ENCODE results near the gene FBXO11.

Gene FBXO11

DNA sequence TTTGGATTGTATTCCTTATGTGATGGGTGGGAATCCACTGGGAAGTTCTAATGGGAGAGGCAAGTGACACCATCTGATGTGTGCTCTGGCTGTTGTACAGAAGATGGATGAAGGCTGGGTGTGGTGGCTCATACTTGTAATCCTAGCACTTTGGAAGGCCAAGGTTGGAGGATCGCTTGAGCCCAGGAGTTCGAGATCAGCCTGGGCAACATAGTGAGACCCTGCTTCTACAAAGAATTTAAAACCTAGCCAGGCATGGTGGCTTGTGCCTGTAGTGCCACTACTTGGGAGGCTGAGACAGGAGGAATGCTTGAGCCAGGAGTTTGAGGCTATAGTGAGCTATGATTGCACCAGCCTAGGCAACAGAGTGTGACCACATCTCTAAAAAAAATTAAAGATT, 134.0 kb downstream of the FBXO11 start (continued):
- no peak for TF ChIP-seq ZBTB48 (tag by site-specific recombination; IDR thresholded peaks at IDR 0.05)
- TF ChIP-seq ZNF214 (tag by site-specific recombination; IDR thresholded peaks at IDR 0.05; ENCODE audit: borderline replicate concordance), result no peak
- no peak for TF ChIP-seq TCF7L2 (IDR thresholded peaks at IDR 0.05; ENCODE audit: borderline replicate concordance, low read depth, low read length)
- TF ChIP-seq, protein P1, sequence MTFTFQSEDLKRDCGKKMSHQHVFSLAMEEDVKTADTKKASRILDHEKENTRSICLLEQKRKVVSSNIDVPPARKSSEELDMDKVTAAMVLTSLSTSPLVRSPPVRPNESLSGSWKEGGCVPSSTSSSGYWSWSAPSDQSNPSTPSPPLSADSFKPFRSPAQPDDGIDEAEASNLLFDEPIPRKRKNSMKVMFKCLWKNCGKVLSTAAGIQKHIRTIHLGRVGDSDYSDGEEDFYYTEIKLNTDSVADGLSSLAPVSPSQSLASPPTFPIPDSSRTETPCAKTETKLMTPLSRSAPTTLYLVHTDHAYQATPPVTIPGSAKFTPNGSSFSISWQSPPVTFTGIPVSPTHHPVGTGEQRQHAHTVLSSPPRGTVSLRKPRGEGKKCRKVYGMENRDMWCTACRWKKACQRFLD (tag by site-specific recombination; IDR thresholded peaks at IDR 0.05), result no peak
- TF ChIP-seq ZNF610 (tag by site-specific recombination; IDR thresholded peaks at IDR 0.05; ENCODE audit: borderline replicate concordance), result no peak

DNA sequence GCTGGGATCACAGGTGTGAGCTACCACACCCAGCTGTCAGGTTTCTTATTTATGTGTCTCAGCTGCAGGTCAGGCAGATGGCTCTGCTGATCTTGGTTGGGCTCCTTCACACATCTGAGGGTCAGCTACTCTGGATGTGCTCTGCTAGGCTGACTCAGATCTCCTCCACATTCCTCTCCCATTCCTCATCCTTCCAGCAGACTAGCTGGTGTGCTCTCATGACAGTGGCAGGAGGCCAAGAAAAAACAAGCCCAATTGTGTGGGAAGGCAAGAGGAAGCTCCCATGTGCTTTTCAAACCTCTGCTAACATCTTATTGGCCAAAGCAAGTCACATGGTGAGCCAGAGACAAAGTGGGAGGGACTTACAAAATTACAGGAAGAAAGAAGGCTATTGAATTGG, 135.1 kb downstream of the FBXO11 start:
- H3K27ac ChIP-seq (ENCODE audit: extremely low read depth, low read depth, low read length), result no peak overlapping the region
- CTCF ChIA-PET, result interaction anchor here (0.7 to 1.6 kb wide), 3 partner anchors 11 to 335 kb away, joined by 3 to 6 read pairs (median 6); partner anchors contain the start of gene MSH6
- POLR2A ChIA-PET, result interaction anchor here (0.6 to 1.6 kb wide), 2 partner anchors 12 to 91 kb away, joined by 3 to 6 read pairs; partner anchors contain the start of gene MSH6
- TF ChIP-seq ZNF394 (tag by site-specific recombination; IDR thresholded peaks at IDR 0.05; ENCODE audit: borderline replicate concordance), result peak; percentile 96
- TF ChIP-seq ZNF354C (tag by site-specific recombination; IDR thresholded peaks at IDR 0.05; ENCODE audit: borderline replicate concordance, low read depth), result no peak
- TF ChIP-seq SP7 (tag by site-specific recombination; IDR thresholded peaks at IDR 0.05), result 0 out of 2 replicates have a peak, but pooled peaks have one; percentile 19
- TF ChIP-seq, protein P2, sequence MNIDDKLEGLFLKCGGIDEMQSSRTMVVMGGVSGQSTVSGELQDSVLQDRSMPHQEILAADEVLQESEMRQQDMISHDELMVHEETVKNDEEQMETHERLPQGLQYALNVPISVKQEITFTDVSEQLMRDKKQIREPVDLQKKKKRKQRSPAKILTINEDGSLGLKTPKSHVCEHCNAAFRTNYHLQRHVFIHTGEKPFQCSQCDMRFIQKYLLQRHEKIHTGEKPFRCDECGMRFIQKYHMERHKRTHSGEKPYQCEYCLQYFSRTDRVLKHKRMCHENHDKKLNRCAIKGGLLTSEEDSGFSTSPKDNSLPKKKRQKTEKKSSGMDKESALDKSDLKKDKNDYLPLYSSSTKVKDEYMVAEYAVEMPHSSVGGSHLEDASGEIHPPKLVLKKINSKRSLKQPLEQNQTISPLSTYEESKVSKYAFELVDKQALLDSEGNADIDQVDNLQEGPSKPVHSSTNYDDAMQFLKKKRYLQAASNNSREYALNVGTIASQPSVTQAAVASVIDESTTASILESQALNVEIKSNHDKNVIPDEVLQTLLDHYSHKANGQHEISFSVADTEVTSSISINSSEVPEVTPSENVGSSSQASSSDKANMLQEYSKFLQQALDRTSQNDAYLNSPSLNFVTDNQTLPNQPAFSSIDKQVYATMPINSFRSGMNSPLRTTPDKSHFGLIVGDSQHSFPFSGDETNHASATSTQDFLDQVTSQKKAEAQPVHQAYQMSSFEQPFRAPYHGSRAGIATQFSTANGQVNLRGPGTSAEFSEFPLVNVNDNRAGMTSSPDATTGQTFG (tag by site-specific recombination; IDR thresholded peaks at IDR 0.05; ENCODE audit: borderline replicate concordance), result no peak
- no peak for TF ChIP-seq ZNF623 (tag by site-specific recombination; IDR thresholded peaks at IDR 0.05)
- no peak for TF ChIP-seq ZBTB21 (tag by site-specific recombination; IDR thresholded peaks at IDR 0.05)
- TF ChIP-seq ZNF571 (tag by site-specific recombination; IDR thresholded peaks at IDR 0.05), result no peak
- no peak for TF ChIP-seq EGR2 (tag by site-specific recombination; IDR thresholded peaks at IDR 0.05; ENCODE audit: low read depth)
- no peak for TF ChIP-seq ZNF549 (tag by site-specific recombination; IDR thresholded peaks at IDR 0.05)
- TF ChIP-seq ZBTB7A (tag by site-specific recombination; IDR thresholded peaks at IDR 0.05; ENCODE audit: low read depth), result no peak
- TF ChIP-seq ZNF2 (tag by site-specific recombination; IDR thresholded peaks at IDR 0.05), result no peak
- TF ChIP-seq, protein P1 (tag by site-specific recombination; IDR thresholded peaks at IDR 0.05), result no peak
- TF ChIP-seq ZSCAN16 (tag by site-specific recombination; IDR thresholded peaks at IDR 0.05), result no peak
- TF ChIP-seq, protein P3, sequence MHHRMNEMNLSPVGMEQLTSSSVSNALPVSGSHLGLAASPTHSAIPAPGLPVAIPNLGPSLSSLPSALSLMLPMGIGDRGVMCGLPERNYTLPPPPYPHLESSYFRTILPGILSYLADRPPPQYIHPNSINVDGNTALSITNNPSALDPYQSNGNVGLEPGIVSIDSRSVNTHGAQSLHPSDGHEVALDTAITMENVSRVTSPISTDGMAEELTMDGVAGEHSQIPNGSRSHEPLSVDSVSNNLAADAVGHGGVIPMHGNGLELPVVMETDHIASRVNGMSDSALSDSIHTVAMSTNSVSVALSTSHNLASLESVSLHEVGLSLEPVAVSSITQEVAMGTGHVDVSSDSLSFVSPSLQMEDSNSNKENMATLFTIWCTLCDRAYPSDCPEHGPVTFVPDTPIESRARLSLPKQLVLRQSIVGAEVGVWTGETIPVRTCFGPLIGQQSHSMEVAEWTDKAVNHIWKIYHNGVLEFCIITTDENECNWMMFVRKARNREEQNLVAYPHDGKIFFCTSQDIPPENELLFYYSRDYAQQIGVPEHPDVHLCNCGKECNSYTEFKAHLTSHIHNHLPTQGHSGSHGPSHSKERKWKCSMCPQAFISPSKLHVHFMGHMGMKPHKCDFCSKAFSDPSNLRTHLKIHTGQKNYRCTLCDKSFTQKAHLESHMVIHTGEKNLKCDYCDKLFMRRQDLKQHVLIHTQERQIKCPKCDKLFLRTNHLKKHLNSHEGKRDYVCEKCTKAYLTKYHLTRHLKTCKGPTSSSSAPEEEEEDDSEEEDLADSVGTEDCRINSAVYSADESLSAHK (tag by site-specific recombination; IDR thresholded peaks at IDR 0.05), result no peak
- TF ChIP-seq ZNF654 (tag by site-specific recombination; IDR thresholded peaks at IDR 0.05; ENCODE audit: low read depth), result no peak
- TF ChIP-seq ZNF600 (tag by site-specific recombination; IDR thresholded peaks at IDR 0.05), result 0 out of 2 replicates have a peak, but pooled peaks have one; percentile 44
- TF ChIP-seq ZNF561 (tag by site-specific recombination; IDR thresholded peaks at IDR 0.05; ENCODE audit: borderline replicate concordance), result no peak
- no peak for TF ChIP-seq ZNF19 (tag by site-specific recombination; IDR thresholded peaks at IDR 0.05; ENCODE audit: low read depth)
- TF ChIP-seq ZNF768 (tag by site-specific recombination; IDR thresholded peaks at IDR 0.05), result no peak
- no peak for TF ChIP-seq HOXC10 (CRISPR knock-in tag; IDR thresholded peaks at IDR 0.05)
- no peak for TF ChIP-seq ZNF214 (tag by site-specific recombination; IDR thresholded peaks at IDR 0.05; ENCODE audit: borderline replicate concordance)
- TF ChIP-seq KLF1 (tag by site-specific recombination; IDR thresholded peaks at IDR 0.05), result no peak
- TF ChIP-seq SP3 (tag by site-specific recombination; IDR thresholded peaks at IDR 0.05), result 0 out of 2 replicates have a peak, but pooled peaks have one; percentile 24
- TF ChIP-seq GLI4 (tag by site-specific recombination; IDR thresholded peaks at IDR 0.05), result no peak
- TF ChIP-seq, protein P4, sequence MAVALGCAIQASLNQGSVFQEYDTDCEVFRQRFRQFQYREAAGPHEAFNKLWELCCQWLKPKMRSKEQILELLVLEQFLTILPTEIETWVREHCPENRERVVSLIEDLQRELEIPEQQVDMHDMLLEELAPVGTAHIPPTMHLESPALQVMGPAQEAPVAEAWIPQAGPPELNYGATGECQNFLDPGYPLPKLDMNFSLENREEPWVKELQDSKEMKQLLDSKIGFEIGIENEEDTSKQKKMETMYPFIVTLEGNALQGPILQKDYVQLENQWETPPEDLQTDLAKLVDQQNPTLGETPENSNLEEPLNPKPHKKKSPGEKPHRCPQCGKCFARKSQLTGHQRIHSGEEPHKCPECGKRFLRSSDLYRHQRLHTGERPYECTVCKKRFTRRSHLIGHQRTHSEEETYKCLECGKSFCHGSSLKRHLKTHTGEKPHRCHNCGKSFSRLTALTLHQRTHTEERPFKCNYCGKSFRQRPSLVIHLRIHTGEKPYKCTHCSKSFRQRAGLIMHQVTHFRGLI (tag by site-specific recombination; IDR thresholded peaks at IDR 0.05), result peak; percentile 82; the same call in 1 of the 2 replicates

More for the DNA sequence above, 135.1 kb downstream of the FBXO11 start:
- Histone ChIP-seq H3K36me3 (ENCODE audit: control insufficient read depth in 2 of 2, insufficient read depth in 1 of 2, low read length in 2 of 2) (no peaks in the 10 kb centered on the region), H3K9me3 (ENCODE audit: control insufficient read depth, insufficient read depth, low read depth, low read length) (no peaks in the 10 kb centered on the region), H3K4me3 (ENCODE audit: low read depth, low read length) (no peak overlapping the region), H3K4me1 (ENCODE audit: control insufficient read depth, insufficient read depth, low read length) (no peaks in the 10 kb centered on the region; the same call in 1 of the 2 replicates)
